NK-92 treated with Interleukin-12 subunit alpha and Interleukin-12 subunit beta, amount 100 ng/mL, for 24 hours (cell line): Measurements from ENCODE around the gene GUCY2C.

Experiments
- DNase-seq: peaks from one replicate; lab custom pipeline; 2025; lab: John Stamatoyannopoulos, UW

The GUCY2C gene

DNA sequence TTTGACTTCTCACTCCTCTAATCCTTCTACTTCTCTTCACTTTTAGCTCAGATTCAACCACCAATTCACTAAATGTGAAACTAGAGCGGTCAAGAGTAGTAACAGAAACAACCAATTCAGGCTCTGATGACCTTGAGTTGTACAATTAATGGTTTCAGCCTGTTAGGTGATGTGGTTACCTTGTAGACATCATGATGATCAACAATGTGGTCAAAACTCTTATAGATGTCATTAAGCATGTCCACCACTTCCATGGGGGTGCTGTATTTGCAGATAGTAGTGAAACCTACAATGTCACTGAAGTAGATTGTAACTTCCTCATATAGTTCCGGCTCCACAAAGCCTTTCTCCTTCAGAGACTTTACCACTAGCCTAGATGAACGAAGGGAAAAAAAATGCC, 74.6 kb downstream of the GUCY2C start:
- DNase-seq, result no peak

DNA sequence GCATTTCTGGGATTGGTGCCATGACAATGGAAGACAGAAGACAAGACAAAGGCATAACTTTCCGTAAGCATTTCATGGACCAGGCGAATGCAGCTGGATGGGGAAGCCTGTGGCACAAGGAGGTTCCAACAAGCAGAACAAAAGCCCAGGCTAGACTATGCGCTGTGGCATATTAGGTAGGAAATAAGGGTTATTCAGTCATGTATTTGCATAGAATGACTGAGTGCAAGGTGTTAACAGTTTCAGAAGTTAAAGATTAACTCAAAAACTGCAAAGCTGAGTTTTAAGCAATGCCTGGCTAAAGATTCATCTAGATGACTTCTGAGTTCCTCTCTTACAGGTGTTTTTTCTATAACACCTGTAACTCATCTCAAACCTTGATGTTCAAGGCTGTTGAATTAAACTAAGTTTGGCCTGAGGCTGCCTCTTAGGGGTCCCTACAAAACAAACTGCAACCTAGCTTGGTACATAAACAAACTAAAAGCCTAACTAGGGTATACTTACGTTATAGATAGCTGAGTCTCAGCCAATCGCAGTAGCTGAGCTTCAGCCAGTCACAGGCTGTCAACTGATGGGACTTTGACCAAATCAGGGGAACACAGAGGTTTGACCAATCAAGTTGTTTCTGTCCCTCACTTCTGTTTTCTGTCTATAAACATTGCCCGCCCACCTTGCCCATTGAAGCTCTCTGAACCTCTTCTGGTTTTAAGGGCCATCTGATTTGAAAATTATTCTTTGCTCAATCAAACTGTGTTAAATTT, 76.5 kb downstream of the GUCY2C start:
- no peak for DNase-seq

DNA sequence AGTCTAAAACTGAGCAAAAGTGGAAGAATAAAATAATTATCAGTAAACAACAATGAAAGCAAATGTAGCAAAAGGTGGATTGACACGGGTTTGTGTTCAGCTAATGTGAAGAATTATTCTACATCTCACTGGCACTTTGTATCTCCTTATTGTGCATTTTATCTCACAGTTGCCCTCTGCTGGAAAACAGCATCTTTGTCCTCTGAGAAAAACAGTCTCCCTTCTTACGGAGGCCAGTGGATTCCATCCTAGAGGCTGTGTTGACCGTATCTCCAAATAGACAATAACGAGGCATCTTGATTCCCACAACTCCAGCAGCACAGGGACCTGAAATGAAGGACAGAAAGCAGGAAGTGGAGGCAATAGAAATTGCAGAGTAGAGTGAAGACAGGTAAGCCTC, 77.4 kb downstream of the GUCY2C start:
- no peak for DNase-seq

GRCh38 chr12:14614704-14615121, 81.7 kb downstream of the GUCY2C start:
- no peak for DNase-seq

- DNase-seq, result no peak
Observed at GRCh38 chr12:14613718-14614117, 82.7 kb downstream of the GUCY2C start.

- no peak for DNase-seq
Observed at GRCh38 chr12:14612898-14613445, 83.4 kb downstream of the GUCY2C start.

DNA sequence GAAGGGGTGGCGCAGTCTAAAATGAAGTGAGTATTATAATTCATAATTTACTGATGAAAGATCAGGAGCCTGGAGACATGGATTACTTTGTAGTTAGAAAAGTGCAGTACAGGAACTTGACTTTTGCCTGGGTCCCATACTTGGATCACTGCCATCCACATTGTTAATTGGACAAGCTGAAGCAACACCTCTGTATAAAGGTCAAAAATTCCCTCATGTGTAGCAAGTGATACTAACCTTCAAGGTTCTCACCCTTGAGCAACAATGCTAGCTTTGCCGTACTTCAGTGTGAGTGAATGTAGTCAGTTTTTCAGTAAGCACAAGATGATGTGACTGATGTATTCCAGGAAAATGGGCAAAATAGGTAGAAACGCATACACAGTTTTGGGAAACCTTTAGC, 84.1 kb downstream of the GUCY2C start:
- no peak for DNase-seq

- DNase-seq, result no peak
Observed at GRCh38 chr12:14611640-14612203, 84.7 kb downstream of the GUCY2C start.

DNA sequence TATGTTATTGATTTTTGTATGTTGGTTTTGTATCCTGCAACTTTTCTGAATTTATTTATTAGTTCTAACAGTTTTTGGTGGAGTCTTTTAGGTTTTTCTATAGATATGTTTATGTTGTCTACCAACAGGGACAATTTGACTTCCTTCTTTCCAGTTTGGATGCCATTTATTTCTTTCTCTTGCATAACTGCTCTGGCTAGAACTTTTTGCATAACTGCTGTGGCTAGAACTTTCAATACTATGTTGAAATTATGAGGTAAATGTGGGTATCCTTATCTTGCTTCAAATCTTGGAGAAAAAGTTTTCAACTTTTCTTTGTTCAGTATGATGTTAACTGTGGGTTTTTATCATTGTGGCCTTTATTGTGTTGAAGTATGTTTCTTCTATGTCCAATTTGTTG, 88.8 kb downstream of the GUCY2C start:
- no peak for DNase-seq

GRCh38 chr12:14605401-14605989, 90.9 kb downstream of the GUCY2C start:
- DNase-seq, result no peak

- no peak for DNase-seq
Observed at GRCh38 chr12:14601692-14602478, 94.5 kb downstream of the GUCY2C start.

DNA sequence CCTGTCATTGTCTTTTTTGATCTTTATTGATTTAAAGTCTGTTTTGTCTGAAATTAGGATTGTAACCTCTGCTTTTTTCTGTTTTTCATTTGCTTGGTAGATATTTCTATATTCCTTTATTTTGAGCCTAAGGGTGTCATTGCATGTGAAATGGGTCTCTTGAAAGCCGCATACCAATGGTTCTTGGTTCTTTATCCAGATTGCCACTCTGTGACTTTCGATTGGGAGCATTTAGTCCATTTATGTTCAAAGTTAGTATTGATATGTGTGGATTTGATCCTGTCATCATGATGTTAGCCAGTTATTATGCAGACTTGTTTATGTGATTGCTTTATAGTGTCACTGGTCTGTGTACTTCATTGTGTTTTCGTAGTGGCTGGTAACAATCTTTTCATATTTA, 98.9 kb downstream of the GUCY2C start:
- no peak for DNase-seq

DNA sequence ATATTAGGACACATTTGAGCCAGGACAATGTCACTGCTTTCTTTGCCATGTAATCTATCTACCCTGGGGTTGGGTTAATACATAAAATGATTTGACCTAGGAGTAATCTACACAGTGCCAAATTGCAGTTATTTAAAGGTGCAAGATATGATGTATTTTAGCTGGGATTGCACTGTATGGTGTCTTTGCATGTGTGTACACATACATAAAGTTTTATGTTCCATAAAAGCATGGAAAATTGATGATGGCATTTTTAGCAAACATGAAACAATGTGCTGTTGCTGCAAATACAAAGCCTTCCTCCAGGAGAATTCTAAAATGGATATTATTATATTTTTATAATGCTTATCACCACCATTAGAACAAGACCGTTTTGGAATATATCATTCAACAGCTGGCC, 104.7 kb downstream of the GUCY2C start:
- DNase-seq, result no peak

- DNase-seq, result no peak
Observed at GRCh38 chr12:14589169-14590004, 107.0 kb downstream of the GUCY2C start.

GRCh38 chr12:14588571-14588970, 107.8 kb downstream of the GUCY2C start:
- DNase-seq, result no peak

DNA sequence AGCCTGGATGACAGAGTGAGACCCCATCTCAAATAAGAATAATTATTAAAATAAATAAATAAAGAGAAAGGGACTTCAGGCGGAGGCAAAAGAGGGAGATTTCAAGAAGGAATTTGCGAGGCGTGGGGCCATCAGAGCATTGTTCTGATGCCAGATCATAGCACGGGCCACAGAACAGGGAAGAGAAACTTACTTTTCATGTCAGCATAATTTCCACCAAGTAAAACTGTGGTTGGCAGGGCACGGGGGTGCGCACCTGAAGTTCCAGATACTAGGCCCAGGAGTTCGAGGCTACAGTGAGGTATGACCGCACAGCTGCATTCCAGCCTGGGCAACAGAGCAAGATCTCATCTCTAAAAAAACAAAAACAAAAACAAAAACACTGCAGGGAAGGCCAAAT, 117.8 kb downstream of the GUCY2C start:
- no peak for DNase-seq

DNA sequence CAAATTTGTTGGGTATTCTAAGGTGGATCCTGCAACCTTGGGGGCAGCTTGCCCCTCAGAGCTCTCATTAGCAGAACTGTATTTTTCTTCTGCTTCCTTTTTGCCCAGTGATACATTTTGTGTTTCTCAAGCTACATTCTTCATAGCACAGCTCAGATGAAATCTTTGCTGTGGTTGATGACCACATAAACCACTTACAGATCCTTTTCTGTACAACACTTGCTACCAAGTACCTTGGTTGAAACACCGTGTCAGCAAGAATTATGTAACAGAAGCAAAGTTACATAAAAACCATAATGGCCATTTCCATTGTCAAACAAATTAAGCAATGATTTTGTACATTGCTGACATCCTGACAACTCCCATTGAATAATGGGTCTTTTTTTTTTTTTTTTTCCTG, 119.1 kb downstream of the GUCY2C start:
- DNase-seq, result no peak

- DNase-seq, result no peak
Observed at GRCh38 chr12:14576896-14577295, 119.5 kb downstream of the GUCY2C start.

DNA sequence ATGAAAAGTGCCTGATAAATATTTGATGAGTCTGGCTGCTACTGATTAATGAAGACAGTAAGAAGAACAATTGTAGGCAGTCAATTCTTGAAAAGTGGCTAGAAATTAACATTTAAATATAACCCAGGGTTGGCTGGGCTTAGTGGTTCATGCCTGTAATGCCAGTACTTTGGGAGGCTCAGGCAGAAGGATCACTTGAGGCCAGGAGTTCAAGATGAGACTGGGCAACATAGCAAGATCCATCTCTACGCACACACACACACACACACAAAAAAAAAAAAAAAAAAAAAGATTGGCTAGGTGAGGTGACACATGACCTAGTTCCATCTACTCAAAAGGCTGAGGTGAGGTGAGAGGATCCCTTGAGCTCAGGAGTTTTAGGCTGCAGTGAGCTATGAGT, 120.8 kb downstream of the GUCY2C start:
- no peak for DNase-seq

GRCh38 chr12:14573118-14573517, 123.3 kb downstream of the GUCY2C start:
- DNase-seq, result no peak

GRCh38 chr12:14572401-14572800, 124.0 kb downstream of the GUCY2C start:
- DNase-seq, result no peak

DNA sequence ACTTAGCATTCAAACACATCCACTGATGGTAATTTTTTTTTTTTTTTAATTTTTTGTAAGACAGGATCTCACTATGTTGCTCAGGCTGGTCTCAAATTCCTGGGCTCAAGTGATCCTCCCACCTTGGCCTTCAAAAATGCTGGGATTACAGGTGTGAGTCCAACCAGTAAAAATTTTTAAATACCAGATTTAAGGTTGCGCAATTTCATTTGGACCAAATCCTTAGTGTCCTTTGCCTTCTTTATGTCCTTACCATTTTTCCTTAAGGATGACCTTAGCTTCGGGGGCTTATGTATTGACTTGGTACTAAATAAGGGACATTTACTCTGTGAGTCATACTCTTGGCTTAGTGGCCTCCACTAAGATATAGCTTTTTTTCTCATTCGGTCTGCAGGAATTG, 124.6 kb downstream of the GUCY2C start:
- no peak for DNase-seq
